GM12878 (cell line): Measurements from ENCODE around the gene TAF13. TPM values are rescaled to one million over a fixed set of nuclear protein-coding genes. Genes with fewer than 3 reads are reported as not detected.

Experiments used
- ATAC-seq: fragments of 200-7000 bp; cut with Tn5 transposase; 3 replicates; pipeline ENCODE4 v1.9.1; 2020; ENCODE audit warnings: mild to moderate bottlenecking, moderate library complexity
- BruUV-seq: library from RNA; stranded (reverse); fragments of 400-500 nt; replicated peaks from 2 replicates; lab custom pipeline; 2021; lab: Mats Ljungman, UMichigan
- CTCF ChIA-PET: fragments of 300-600 bp; sonication (Branson Sonifier 250); formaldehyde crosslinking; extraction: SDS; loops from one replicate; lab custom pipeline; 2021; ENCODE audit warnings: inconsistent platforms; lab: Yijun Ruan, JAX
- POLR2A ChIA-PET: fragments of 350-600 bp; formaldehyde crosslinking; extraction: SDS; loops from one replicate; lab custom pipeline; 2021; ENCODE audit warnings: inconsistent platforms; lab: Charles Lee
- RAD21 ChIA-PET: fragments of 300-600 bp; sonication (Branson Sonifier 250); formaldehyde crosslinking; loops from one replicate; lab custom pipeline; 2023; ENCODE audit warnings: antibody characterized with exemption; ENCODE audit not compliant: unreplicated experiment; lab: Charles Lee
- SMC1A ChIA-PET: fragments of 300-600 bp; sonication (Branson Sonifier 250); formaldehyde crosslinking; loops from one replicate; lab custom pipeline; 2023; ENCODE audit not compliant: unreplicated experiment, uncharacterized antibody; lab: Charles Lee
- DNase-seq: peaks from one replicate; pipeline ENCODE4 v3.0.0-alpha.2; 2011; ENCODE audit warnings: low read depth, low spot score
- FAIRE-seq: peaks from 3 replicates; lab custom pipeline; 2011; peaks lifted over from hg19 to GRCh38; lab: Jason Lieb, UNC
- H2AFZ ChIP-seq: 2 replicates; pipeline ENCODE4 v1.6.0; 2011; ENCODE audit warnings: low read depth, low read length, control low read depth; ENCODE audit not compliant: control insufficient read depth
- H3K27ac ChIP-seq: 2 replicates; pipeline ENCODE4 v1.5.1; 2011; ENCODE audit warnings: control low read depth; ENCODE audit not compliant: control insufficient read depth, insufficient read depth
- H3K27me3 ChIP-seq, 2 experiments: replicated peaks in 1 of 2; 2 replicates each; pipeline versions ENCODE4 v1.6.0 to v1.6.1; 2011; ENCODE audit warnings: low read length in 1 of 2; ENCODE audit not compliant: control insufficient read depth in 2 of 2, insufficient read depth in 2 of 2
- H3K36me3 ChIP-seq, 2 experiments: 2 replicates each; pipeline ENCODE4 v1.5.1; 2011; ENCODE audit warnings: low read length in 1 of 2; ENCODE audit not compliant: control insufficient read depth in 2 of 2, insufficient read depth in 2 of 2
- H3K4me1 ChIP-seq: 2 replicates; pipeline ENCODE4 v1.6.1; 2011; ENCODE audit warnings: mild to moderate bottlenecking, low read length, moderate library complexity, mixed read lengths; ENCODE audit not compliant: control insufficient read depth, insufficient read depth
- H3K4me2 ChIP-seq: 2 replicates; pipeline ENCODE4 v1.6.0; 2011; ENCODE audit warnings: control low read depth; ENCODE audit not compliant: control insufficient read depth, insufficient read depth
- H3K4me3 ChIP-seq: fragments of 200-600 bp; sonication (generic); 2 replicates; pipeline ENCODE4 v1.5.1; 2016
- H3K79me2 ChIP-seq: 2 replicates; pipeline ENCODE4 v1.6.0; 2011; ENCODE audit warnings: low read length; ENCODE audit not compliant: control insufficient read depth, insufficient read depth
- H3K9ac ChIP-seq: 2 replicates; pipeline ENCODE4 v1.8.0; 2011; ENCODE audit warnings: low read length, control low read depth, mixed read lengths; ENCODE audit not compliant: control insufficient read depth, insufficient read depth
- H3K9me3 ChIP-seq: replicated peaks from 3 replicates; pipeline ENCODE4 v1.5.1; 2011; ENCODE audit warnings: mild to moderate bottlenecking, low read length; ENCODE audit not compliant: control insufficient read depth, insufficient read depth
- H4K20me1 ChIP-seq: 2 replicates; pipeline ENCODE4 v1.6.0; 2011; ENCODE audit not compliant: control insufficient read depth, insufficient read depth
- ATF2 ChIP-seq: IDR thresholded peaks from 2 replicates; pipeline ENCODE4 v1.6.1; 2012; ENCODE audit warnings: low read length, inconsistent platforms
- BHLHE40 ChIP-seq, 2 experiments: fragments of 450-650 bp in 1 of 2; IDR thresholded peaks; 2 replicates each; pipeline ENCODE4 v1.6.1; 2011 to 2017; ENCODE audit warnings: low read depth in 2 of 2, borderline replicate concordance in 1 of 2, improper control_type of control experiment in 1 of 2, low read length in 1 of 2, mild to moderate bottlenecking in 1 of 2
- CBX3 ChIP-seq: fragments of 200-600 bp; sonication (generic); IDR thresholded peaks from 2 replicates; pipeline ENCODE4 v1.6.1; 2016; ENCODE audit warnings: low read depth, borderline replicate concordance
- CREM ChIP-seq: IDR thresholded peaks from 2 replicates; pipeline ENCODE4 v1.6.1; 2014; ENCODE audit warnings: antibody characterized with exemption, low read depth
- FOXM1 ChIP-seq: IDR thresholded peaks from 2 replicates; pipeline ENCODE4 v1.6.1; 2012; ENCODE audit warnings: low read depth, mild to moderate bottlenecking, inconsistent platforms, low read length, moderate library complexity
- MEF2A ChIP-seq: IDR thresholded peaks from 2 replicates; pipeline ENCODE4 v1.6.1; 2011; ENCODE audit warnings: low read depth, mild to moderate bottlenecking, low read length, moderate library complexity; ENCODE audit not compliant: insufficient read depth
- MYB ChIP-seq: fragments of 150-350 bp; IDR thresholded peaks from 2 replicates; pipeline ENCODE4 v1.6.1; 2014; ENCODE audit warnings: mild to moderate bottlenecking, low read depth, low read length, borderline replicate concordance
- NBN ChIP-seq: fragments of 450-650 bp; IDR thresholded peaks from 2 replicates; pipeline ENCODE4 v1.6.1; 2016
- NFXL1 ChIP-seq: fragments of 450-650 bp; IDR thresholded peaks from 2 replicates; pipeline ENCODE4 v1.6.1; 2017; ENCODE audit warnings: antibody characterized with exemption, mild to moderate bottlenecking, borderline replicate concordance
- PML ChIP-seq: IDR thresholded peaks from 2 replicates; pipeline ENCODE4 v1.6.1; 2012; ENCODE audit warnings: low read length, inconsistent platforms
- POLR2AphosphoS2 ChIP-seq: IDR thresholded peaks from 2 replicates; pipeline ENCODE4 v1.6.1; 2011; ENCODE audit warnings: low read depth, mild to moderate bottlenecking, low read length, improper control_type of control experiment, moderate library complexity
- RB1 ChIP-seq: fragments of 450-650 bp; formaldehyde crosslinking; IDR thresholded peaks from 2 replicates; pipeline ENCODE4 v1.6.1; 2017; ENCODE audit warnings: mild to moderate bottlenecking, borderline replicate concordance
- RELA ChIP-seq: fragments of 450-650 bp; IDR thresholded peaks from 2 replicates; pipeline ENCODE4 v1.8.0; 2014; ENCODE audit warnings: borderline replicate concordance; ENCODE audit not compliant: partially characterized antibody
- SMC3 ChIP-seq: IDR thresholded peaks from 2 replicates; pipeline ENCODE4 v1.6.1; 2011; ENCODE audit warnings: low read length, improper control_type of control experiment, borderline replicate concordance
- SP1 ChIP-seq: IDR thresholded peaks from one replicate; pipeline ENCODE4 v1.6.1; 2011; ENCODE audit warnings: low read depth, low read length
- SPI1 ChIP-seq: IDR thresholded peaks from 2 replicates; pipeline ENCODE4 v1.6.1; 2011; ENCODE audit warnings: low read depth, mild to moderate bottlenecking, low read length, moderate library complexity, borderline replicate concordance; ENCODE audit not compliant: insufficient read depth
- TAF1 ChIP-seq: IDR thresholded peaks from 2 replicates; pipeline ENCODE4 v1.6.1; 2011; ENCODE audit warnings: mild to moderate bottlenecking, low read depth, low read length, borderline replicate concordance
- USF2 ChIP-seq: IDR thresholded peaks from 2 replicates; pipeline ENCODE4 v1.6.1; 2011; ENCODE audit warnings: low read depth, low read length, improper control_type of control experiment, borderline replicate concordance
- WGBS: methylation state at CpG from one replicate; pipeline ENCODE4 v1.1.6; 2016; ENCODE audit warnings: low lambda C conversion rate; ENCODE audit not compliant: insufficient replicate concordance, insufficient coverage; ENCODE audit errors: missing lambda C conversion rate; 5-methylcytosine and 5-hydroxymethylcytosine counted together
- in situ Hi-C: fragments of 300-500 bp; cut with MboI; formaldehyde crosslinking; loops from 9 replicates; pipeline ENCODE4 v1.14.3; 2018; ENCODE audit warnings: mixed read lengths
- intact Hi-C: fragments of 100-400 bp; cut with micrococcal nuclease; formaldehyde crosslinking; loops from one replicate; pipeline ENCODE4 v1.14.2; 2022; ENCODE audit not compliant: unreplicated experiment
- polyA plus RNA-seq, 11 experiments: library from polyadenylated mRNA; depleted of rRNA in 4 of 11; unstranded in 6 of 11; stranded (reverse) in 5 of 11; fragments of >200 nt; fragmentation: Nextera tagmentation in 4 of 11; fragmentation: Illumina TruSeq in 1 of 11; extraction: Ambion mirVana in 4 of 11; extraction: Trizol in 1 of 11; gene quantifications; 1 replicate in 1 of 11; 2 replicates in 10 of 11; pipeline versions ENCODE4 v1.2.1 to v1.2.3, GENCODE V29; 2011 to 2016; ENCODE audit warnings: inconsistent platforms in 2 of 11, missing spikeins in 2 of 11, low read depth in 1 of 11
- total RNA-seq, 4 experiments: library from RNA; depleted of rRNA in 3 of 4; stranded (reverse); fragments of >200 nt in 3 of 4; fragmentation: Illumina TruSeq in 1 of 4; extraction: Trizol in 1 of 4; gene quantifications; 2 replicates each; pipeline versions ENCODE4 v1.2.1 to v1.2.3, GENCODE V29; 2013 to 2021

The TAF13 gene
- total and polyA plus RNA-seq, 10 of the 15 experiments (the other 5 are each of a cell fraction or from before 2014, with no cell fraction given) = 8.1 to 30.6 (median 18.0) TPM

- 0 out of 2 replicates have a peak, but pooled peaks have one; percentile 36 for TF ChIP-seq RB1
- TF ChIP-seq SMC3 = no peak
Observed at GRCh38 chr1:109113590-109114341, 38.0 kb upstream of the TAF13 start, which contains the start of gene ELAPOR1 (continued).

- Histone ChIP-seq H3K27ac (no peak overlapping the region), H2AFZ (peak overlapping the region; percentile 83), H3K4me3 (peak overlapping the region; percentile 45; the same call in 1 of the 2 replicates), H3K9me3 (no peaks in the 10 kb centered on the region), H4K20me1 (no peaks in the 10 kb centered on the region), H3K27me3 (peaks cover 8 to 11% of the 10 kb centered on the region in 2 experiments), H3K9ac (no peak overlapping the region), H3K36me3 (no peaks in the 10 kb centered on the region), H3K4me1 (peaks cover 15% of the 10 kb centered on the region), H3K4me2 (peak overlapping the region; percentile 86), H3K79me2 (no peaks in the 10 kb centered on the region)
- DNase-seq = peak; percentile 31
- ChIA-PET POLR2A (interaction anchor here (0.6 to 3.7 kb wide), 3 partner anchors 10 to 401 kb away, joined by 3 to 25 read pairs (median 4); no protein-coding TSS in a partner anchor), CTCF (interaction anchor here (0.6 to 8.3 kb wide), 35 partner anchors 9 to 873 kb away, joined by 3 to 57 read pairs (median 5); partner anchors contain the start of genes PRPF38B and TMEM167B), RAD21 (interaction anchor here (0.6 to 2.6 kb wide), 10 partner anchors 12 to 286 kb away, joined by 3 to 11 read pairs (median 4); partner anchors contain the start of genes TAF13, TMEM167B and WDR47), SMC1A (interaction anchor here (0.7 to 4.6 kb wide), 8 partner anchors 8 to 284 kb away, joined by 3 to 33 read pairs (median 4); no protein-coding TSS in a partner anchor)
- intact Hi-C loops = loop anchor here (1.0 to 10.0 kb wide), 9 partner anchors 12 to 284 kb away; partner anchors contain the start of genes CLCC1, SORT1 and WDR47
- in situ Hi-C loops = no loop called here
- ATAC-seq = peak; percentile 89
- no TSS peak for BruUV-seq
- WGBS = 10% methylated on average over 31 of the region's 31 CpGs
- peak; percentile 86 for FAIRE-seq
- peak; percentile 62; the same call in 1 of the 2 replicates for TF ChIP-seq NBN
- 0 out of 2 replicates have a peak, but pooled peaks have one; percentile 41 for TF ChIP-seq CREM
- no peak for TF ChIP-seq CBX3
- no peak for TF ChIP-seq RELA
- TF ChIP-seq NFXL1 = no peak
- 0 out of 2 replicates have a peak, but pooled peaks have one; percentile 20 for TF ChIP-seq MYB
- TF ChIP-seq PML = no peak
- no peak for TF ChIP-seq ATF2
- TF ChIP-seq TAF1 = no peak
- TF ChIP-seq SP1 = peak; percentile 33
- no peak for TF ChIP-seq MEF2A
- no peak for TF ChIP-seq SPI1
- TF ChIP-seq FOXM1 = 0 out of 2 replicates have a peak, but pooled peaks have one; percentile 52
- TF ChIP-seq POLR2AphosphoS2 = no peak
- TF ChIP-seq BHLHE40 (IDR thresholded peaks at IDR 0.05; ENCODE audit: borderline replicate concordance in 1 of 2, low read depth in 2 of 2, low read length in 1 of 2) = peak in 1 of 2 experiments; percentile 36; a peak in 1 of 4 replicates
- peak; percentile 81; the same call in 1 of the 2 replicates for TF ChIP-seq RB1
- no peak for TF ChIP-seq USF2
Observed at GRCh38 chr1:109112652-109113285, 37.0 kb upstream of the TAF13 start.
